ENCODE measurements around the gene CRYBG2.
"Not testable (repeated sequence)": the region's sequence is repeated elsewhere in the genome, so short reads cannot be mapped to it uniquely, and the experiment has no call there.

CRYBG2 gene

GRCh38 chr1:26374361-26374760, 20.4 kb upstream of the CRYBG2 start:
- not testable (repeated sequence) for H3K4me1 ChIP-seq (ENCODE audit: control insufficient read depth, insufficient read depth, low read depth, low read length); H3K14ac ChIP-seq (ENCODE audit: low read length in 2 of 2); H2BK12ac ChIP-seq (ENCODE audit: low read length in 2 of 2); H3K18ac ChIP-seq (ENCODE audit: low read depth in 1 of 2, low read length in 2 of 2); H3K9ac ChIP-seq (ENCODE audit: low read length); H3K4ac ChIP-seq (ENCODE audit: low read depth in 1 of 2, low read length in 2 of 2); H3K27ac ChIP-seq (ENCODE audit: low read length, poor library complexity, severe bottlenecking); H2BK15ac ChIP-seq (ENCODE audit: low read depth, poor library complexity, severe bottlenecking); H4K91ac ChIP-seq (ENCODE audit: low read length); H3K23ac ChIP-seq (ENCODE audit: low read length in 2 of 2); H3K4me3 ChIP-seq (ENCODE audit: insufficient read depth in 1 of 2, low read depth in 1 of 2, low read length in 2 of 2); H2BK120ac ChIP-seq (ENCODE audit: low read depth, low read length); H2AK5ac ChIP-seq (ENCODE audit: low read length, severe bottlenecking); H4K8ac ChIP-seq (ENCODE audit: low read length); H3K36me3 ChIP-seq (ENCODE audit: control insufficient read depth in 1 of 2, insufficient read depth in 2 of 2, low read depth in 1 of 2, low read length in 2 of 2); H3K9me3 ChIP-seq (ENCODE audit: control insufficient read depth, low read length); H2BK5ac ChIP-seq (ENCODE audit: low read depth, low read length, poor library complexity, severe bottlenecking); H3K4me2 ChIP-seq (ENCODE audit: low read length, poor library complexity, severe bottlenecking); H2AFZ ChIP-seq (ENCODE audit: low read depth, low read length); DNase-seq; H3K79me1 ChIP-seq (replicated peaks; ENCODE audit: low read length, poor library complexity, severe bottlenecking)
- H3K27me3 ChIP-seq (ENCODE audit: control insufficient read depth in 1 of 2, insufficient read depth in 1 of 2, low read length in 2 of 2) = peaks cover 7 to 20% of the 10 kb centered on the region in 2 experiments
- 57% methylated on average over 2 of the region's 2 CpGs for WGBS

GRCh38 chr1:26373789-26374188, 19.9 kb upstream of the CRYBG2 start:
- no peak overlapping the region for H3K4me2 ChIP-seq (ENCODE audit: low read length, poor library complexity, severe bottlenecking)
- DNase-seq = no peak
- no peak overlapping the region for H2BK120ac ChIP-seq (ENCODE audit: low read depth, low read length)
- peaks cover 6% of the 10 kb centered on the region for H3K4me1 ChIP-seq (ENCODE audit: control insufficient read depth, insufficient read depth, low read depth, low read length)
- H3K18ac ChIP-seq (ENCODE audit: low read depth in 1 of 2, low read length in 2 of 2) = peak overlapping the region in 1 of 2 experiments; percentile 55
- H3K23ac ChIP-seq (ENCODE audit: low read length in 2 of 2) = no peak overlapping the region
- H3K27ac ChIP-seq (ENCODE audit: low read length, poor library complexity, severe bottlenecking) = no peak overlapping the region
- no peaks in the 10 kb centered on the region for H3K36me3 ChIP-seq (ENCODE audit: control insufficient read depth in 1 of 2, insufficient read depth in 2 of 2, low read depth in 1 of 2, low read length in 2 of 2)
- no peak overlapping the region for H4K8ac ChIP-seq (ENCODE audit: low read length)
- no peak overlapping the region for H2AFZ ChIP-seq (ENCODE audit: low read depth, low read length)
- H3K9ac ChIP-seq (ENCODE audit: low read length) = no peak overlapping the region
- H2BK5ac ChIP-seq (ENCODE audit: low read depth, low read length, poor library complexity, severe bottlenecking) = no peak overlapping the region
- no peaks in the 10 kb centered on the region for H3K79me1 ChIP-seq (replicated peaks; ENCODE audit: low read length, poor library complexity, severe bottlenecking)
- H2BK15ac ChIP-seq (ENCODE audit: low read depth, poor library complexity, severe bottlenecking) = no peak overlapping the region
- no peak overlapping the region for H3K4me3 ChIP-seq (ENCODE audit: insufficient read depth in 1 of 2, low read depth in 1 of 2, low read length in 2 of 2)
- no peak overlapping the region for H2BK12ac ChIP-seq (ENCODE audit: low read length in 2 of 2)
- no peaks in the 10 kb centered on the region for H3K9me3 ChIP-seq (ENCODE audit: control insufficient read depth, low read length)
- no peak overlapping the region for H2AK5ac ChIP-seq (ENCODE audit: low read length, severe bottlenecking)
- H3K14ac ChIP-seq (ENCODE audit: low read length in 2 of 2) = no peak overlapping the region
- H3K4ac ChIP-seq (ENCODE audit: low read depth in 1 of 2, low read length in 2 of 2) = no peak overlapping the region
- WGBS = 69% methylated on average over 2 of the region's 2 CpGs
- H3K27me3 ChIP-seq (ENCODE audit: control insufficient read depth in 1 of 2, insufficient read depth in 1 of 2, low read length in 2 of 2) = peaks cover 7 to 20% of the 10 kb centered on the region in 2 experiments
- no peak overlapping the region for H4K91ac ChIP-seq (ENCODE audit: low read length)

- H3K18ac ChIP-seq (ENCODE audit: low read depth in 1 of 2, low read length in 2 of 2) = no peak overlapping the region
- H3K9ac ChIP-seq (ENCODE audit: low read length) = no peak overlapping the region
- H2BK12ac ChIP-seq (ENCODE audit: low read length in 2 of 2) = no peak overlapping the region
- H2AK5ac ChIP-seq (ENCODE audit: low read length, severe bottlenecking) = no peak overlapping the region
- no peak overlapping the region for H3K23ac ChIP-seq (ENCODE audit: low read length in 2 of 2)
- H3K27ac ChIP-seq (ENCODE audit: low read length, poor library complexity, severe bottlenecking) = no peak overlapping the region
- H4K8ac ChIP-seq (ENCODE audit: low read length) = no peak overlapping the region
- H3K9me3 ChIP-seq (ENCODE audit: control insufficient read depth, low read length) = no peaks in the 10 kb centered on the region
- no peak overlapping the region for H3K14ac ChIP-seq (ENCODE audit: low read length in 2 of 2)
- H2BK5ac ChIP-seq (ENCODE audit: low read depth, low read length, poor library complexity, severe bottlenecking) = no peak overlapping the region
- H3K4me1 ChIP-seq (ENCODE audit: control insufficient read depth, insufficient read depth, low read depth, low read length) = peaks cover 4% of the 10 kb centered on the region
- no peak overlapping the region for H2BK120ac ChIP-seq (ENCODE audit: low read depth, low read length)
- no peak overlapping the region for H2BK15ac ChIP-seq (ENCODE audit: low read depth, poor library complexity, severe bottlenecking)
- H3K4ac ChIP-seq (ENCODE audit: low read depth in 1 of 2, low read length in 2 of 2) = no peak overlapping the region
- H3K79me1 ChIP-seq (replicated peaks; ENCODE audit: low read length, poor library complexity, severe bottlenecking) = no peaks in the 10 kb centered on the region
- H4K91ac ChIP-seq (ENCODE audit: low read length) = no peak overlapping the region
- no peaks in the 10 kb centered on the region for H3K36me3 ChIP-seq (ENCODE audit: control insufficient read depth in 1 of 2, insufficient read depth in 2 of 2, low read depth in 1 of 2, low read length in 2 of 2)
- H3K27me3 ChIP-seq (ENCODE audit: control insufficient read depth in 1 of 2, insufficient read depth in 1 of 2, low read length in 2 of 2) = peaks cover 12 to 25% of the 10 kb centered on the region in 2 experiments
- no peak overlapping the region for H3K4me3 ChIP-seq (ENCODE audit: insufficient read depth in 1 of 2, low read depth in 1 of 2, low read length in 2 of 2)
- H2AFZ ChIP-seq (ENCODE audit: low read depth, low read length) = no peak overlapping the region
- DNase-seq = no peak
- no peak overlapping the region for H3K4me2 ChIP-seq (ENCODE audit: low read length, poor library complexity, severe bottlenecking)
- 100% methylated on average over 1 of the region's 4 CpGs for WGBS
Measured at GRCh38 chr1:26373281-26373680, 19.4 kb upstream of the CRYBG2 start.

GRCh38 chr1:26372611-26373010, 18.7 kb upstream of the CRYBG2 start, which contains the start of gene ZNF683:
TSS of gene ZNF683 (minus strand) at chr1:26372750. CDS start at chr1:26368571, 4,179 bp downstream.
- 94% methylated on average over 3 of the region's 3 CpGs for WGBS
- H2AFZ ChIP-seq (ENCODE audit: low read depth, low read length); H3K79me1 ChIP-seq (replicated peaks; ENCODE audit: low read length, poor library complexity, severe bottlenecking); H2BK5ac ChIP-seq (ENCODE audit: low read depth, low read length, poor library complexity, severe bottlenecking); H3K18ac ChIP-seq (ENCODE audit: low read depth in 1 of 2, low read length in 2 of 2); H3K4me1 ChIP-seq (ENCODE audit: control insufficient read depth, insufficient read depth, low read depth, low read length); H2BK120ac ChIP-seq (ENCODE audit: low read depth, low read length); H3K14ac ChIP-seq (ENCODE audit: low read length in 2 of 2); H3K9ac ChIP-seq (ENCODE audit: low read length); H3K4me3 ChIP-seq (ENCODE audit: insufficient read depth in 1 of 2, low read depth in 1 of 2, low read length in 2 of 2); H3K36me3 ChIP-seq (ENCODE audit: control insufficient read depth in 1 of 2, insufficient read depth in 2 of 2, low read depth in 1 of 2, low read length in 2 of 2); H4K8ac ChIP-seq (ENCODE audit: low read length); H2BK12ac ChIP-seq (ENCODE audit: low read length in 2 of 2); H3K9me3 ChIP-seq (ENCODE audit: control insufficient read depth, low read length); H3K27ac ChIP-seq (ENCODE audit: low read length, poor library complexity, severe bottlenecking); H4K91ac ChIP-seq (ENCODE audit: low read length); H3K4ac ChIP-seq (ENCODE audit: low read depth in 1 of 2, low read length in 2 of 2); H3K4me2 ChIP-seq (ENCODE audit: low read length, poor library complexity, severe bottlenecking); H2AK5ac ChIP-seq (ENCODE audit: low read length, severe bottlenecking); DNase-seq; H2BK15ac ChIP-seq (ENCODE audit: low read depth, poor library complexity, severe bottlenecking); H3K23ac ChIP-seq (ENCODE audit: low read length in 2 of 2): not testable (repeated sequence)
- peaks cover 15 to 31% of the 10 kb centered on the region in 2 experiments for H3K27me3 ChIP-seq (ENCODE audit: control insufficient read depth in 1 of 2, insufficient read depth in 1 of 2, low read length in 2 of 2)

All from mesenchymal stem cell (in vitro differentiated cells and primary cell).